Measurements from ENCODE around the gene KCNIP3.
A peak's percentile ranks its signal among the peaks of the same experiment; 100 is the strongest.
"Not testable (repeated sequence)": the region's sequence is repeated elsewhere in the genome, so short reads cannot be mapped to it uniquely, and the experiment has no call there.

KCNIP3 gene

DNA sequence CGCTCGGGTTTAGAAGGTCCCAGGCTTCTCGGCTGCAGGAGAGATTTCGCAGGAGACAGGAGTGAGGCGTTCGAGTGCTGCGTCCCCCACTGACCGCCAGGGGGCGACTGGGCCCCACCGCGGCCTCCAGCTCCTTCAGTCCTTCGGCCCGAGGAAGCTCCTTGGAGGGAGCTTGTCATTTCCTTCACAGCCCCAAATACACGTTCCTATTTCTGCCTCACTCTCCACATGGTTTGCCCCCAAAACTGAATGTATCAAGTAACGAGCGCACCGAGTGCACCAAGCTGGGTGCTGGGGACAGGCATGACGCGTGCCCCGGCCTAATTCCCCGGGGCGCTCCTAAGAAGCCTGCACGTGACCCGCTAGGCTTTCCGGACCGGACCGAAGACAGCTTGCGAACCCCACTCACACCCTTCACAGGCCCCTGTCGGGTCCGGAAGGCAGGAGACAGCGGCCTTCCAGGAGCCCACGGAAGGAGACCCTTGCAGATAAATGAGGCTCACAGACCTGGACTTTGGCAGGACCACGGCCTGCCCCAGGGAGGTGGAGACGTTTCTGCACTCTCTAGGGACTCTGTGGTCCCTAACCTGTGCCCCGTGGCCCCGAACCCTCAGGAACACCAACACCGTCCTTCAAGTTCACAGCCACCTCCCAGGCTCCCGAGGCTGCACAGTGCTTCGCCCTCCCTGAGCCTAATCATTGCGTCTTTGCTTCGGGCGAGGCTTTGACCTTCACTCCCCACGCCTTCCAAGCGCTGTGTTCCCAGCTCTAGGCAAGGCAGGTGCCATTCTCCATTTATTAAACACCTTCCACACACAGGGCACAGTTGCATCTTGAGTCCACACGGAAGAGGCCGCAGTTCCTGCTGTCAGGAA lies 92.3 kb downstream of the KCNIP3 start:
- DNase-seq = peak; percentile 17

DNA sequence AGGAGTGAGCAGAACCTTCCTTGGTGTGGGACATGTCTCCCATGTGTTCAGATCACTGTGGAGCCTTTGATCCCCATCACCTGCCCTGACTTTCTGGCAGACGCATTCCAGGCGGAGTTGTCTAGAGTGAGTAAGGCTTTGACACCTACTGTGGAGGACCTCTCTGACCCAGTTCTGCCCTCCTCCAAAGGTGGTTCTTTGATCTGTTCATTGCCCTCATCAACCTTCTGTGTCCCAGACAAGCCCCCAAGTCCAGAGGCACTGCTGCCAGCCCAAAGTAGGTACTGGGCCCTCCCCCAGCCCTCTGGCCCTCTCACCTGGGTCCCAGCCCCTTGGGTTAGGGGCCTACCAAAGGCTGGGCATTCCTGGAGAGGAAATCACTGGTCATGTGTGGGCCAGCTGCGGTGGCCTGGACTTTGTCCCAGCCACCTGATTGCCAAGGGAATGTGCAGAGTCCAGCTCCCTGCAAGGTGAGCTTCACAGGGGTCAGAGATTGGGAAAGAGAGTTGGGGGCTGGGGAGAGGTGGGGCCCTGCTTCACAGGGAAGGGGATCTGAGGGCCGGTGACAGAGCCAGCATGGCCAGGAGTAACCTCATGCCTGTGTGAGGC lies 93.2 kb downstream of the KCNIP3 start:
- DNase-seq = no peak

DNA sequence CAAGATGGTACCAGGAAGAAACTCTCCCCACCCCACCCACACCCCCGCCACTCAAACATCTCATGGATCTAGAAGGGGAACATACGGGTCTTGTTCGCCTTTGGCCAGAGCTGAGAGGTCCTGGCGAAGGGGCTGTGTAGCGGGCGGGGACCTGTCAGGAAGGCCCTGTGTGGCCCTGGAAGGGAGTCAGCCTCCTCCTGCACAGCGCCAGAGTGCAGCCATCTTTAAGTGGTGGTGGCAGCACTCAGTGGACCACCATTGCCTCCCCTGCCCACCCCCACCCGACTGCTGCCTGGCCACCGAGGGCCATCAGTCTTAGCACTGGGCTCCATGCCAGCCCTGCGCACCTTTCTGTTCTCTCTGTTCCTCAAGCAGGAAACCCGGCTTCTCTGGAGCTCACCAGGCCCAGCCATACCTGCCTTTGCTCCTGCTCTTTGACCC lies 93.8 kb downstream of the KCNIP3 start:
- DNase-seq = no peak

DNA sequence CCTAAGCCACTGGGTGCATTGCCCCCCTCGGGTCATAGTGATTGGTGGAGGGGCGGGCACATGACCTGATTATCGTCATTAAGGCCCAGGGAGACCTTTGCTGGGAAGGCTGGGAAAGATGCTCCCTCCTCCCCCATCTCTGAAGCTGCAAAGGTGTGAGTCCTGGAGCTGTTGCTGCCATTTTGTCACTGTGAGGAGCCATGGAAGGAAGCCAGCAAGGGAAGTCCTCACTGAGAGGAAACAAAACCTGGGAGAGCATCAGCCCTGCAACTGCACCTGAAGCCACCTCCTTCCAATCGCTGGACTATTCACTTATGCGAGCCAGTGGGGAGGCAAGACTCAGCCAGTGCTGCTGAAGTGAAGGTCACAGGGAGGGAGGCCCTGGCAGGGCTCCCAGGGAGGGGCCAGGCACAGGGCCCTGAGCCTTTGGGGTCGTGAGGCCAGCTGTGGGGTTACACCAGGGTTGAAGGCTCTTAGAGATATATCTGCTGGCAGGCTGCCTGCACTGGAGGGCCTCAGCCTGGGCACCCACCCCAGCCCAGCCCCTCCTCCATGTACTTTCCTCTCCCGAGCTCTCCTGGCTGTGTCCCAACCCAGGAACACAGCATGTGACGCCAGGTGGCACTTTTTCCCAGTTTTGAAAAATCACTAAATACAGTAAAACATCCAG lies 94.6 kb downstream of the KCNIP3 start:
- DNase-seq = no peak

DNA sequence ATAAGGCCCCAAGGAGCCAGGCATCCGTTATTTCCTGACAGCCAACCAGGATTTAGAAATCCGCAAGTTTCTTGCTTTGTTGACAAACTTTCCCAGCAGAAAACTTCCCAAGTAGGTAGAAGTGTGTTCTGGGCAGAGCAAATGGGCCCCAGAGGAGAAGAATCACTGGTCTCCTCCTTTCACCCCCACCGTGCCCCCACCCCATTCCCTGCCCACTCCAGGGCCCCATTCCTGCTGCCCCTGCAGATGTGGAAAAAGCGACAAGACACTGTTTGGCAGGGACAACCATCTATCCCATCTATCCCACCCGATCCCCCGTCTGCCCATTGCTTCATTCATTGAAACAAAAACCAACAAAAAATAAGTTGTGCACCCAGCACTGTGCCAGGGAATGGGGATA lies 95.2 kb downstream of the KCNIP3 start:
- DNase-seq = no peak

DNA sequence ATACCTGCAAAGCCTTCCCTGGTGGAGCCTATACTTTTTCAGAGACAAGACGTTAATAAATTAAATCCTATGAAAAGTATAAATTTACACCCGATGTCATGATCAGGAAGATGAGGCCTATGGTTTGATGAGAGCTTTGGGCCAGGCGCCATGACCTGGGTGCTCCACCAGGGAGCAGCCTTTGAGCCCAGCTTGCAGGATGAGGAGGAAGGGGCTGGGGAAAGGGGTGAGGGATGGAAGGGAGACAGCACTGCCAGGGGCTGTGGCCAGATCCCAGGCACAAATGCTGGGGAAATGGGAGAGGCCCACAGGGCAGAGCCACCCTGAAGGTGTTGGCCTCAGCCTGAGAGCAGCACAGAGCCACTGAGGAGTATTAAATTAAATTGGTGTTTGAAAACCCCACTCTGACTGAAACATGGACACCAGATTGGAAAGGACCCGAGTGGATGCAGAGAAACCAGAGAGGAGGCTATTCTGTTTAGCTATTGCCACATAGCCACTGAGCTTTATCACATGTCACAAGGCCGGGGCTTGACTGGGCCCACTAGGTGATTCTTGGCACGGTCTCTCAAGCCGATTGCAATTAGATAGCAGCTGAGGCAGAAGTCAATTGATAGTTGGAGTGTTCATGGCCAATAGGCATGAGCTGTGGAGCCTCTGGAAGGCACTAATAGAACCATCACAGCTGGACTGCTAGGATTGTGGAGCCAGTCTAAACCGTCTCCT lies 95.7 kb downstream of the KCNIP3 start:
- DNase-seq = no peak

DNA sequence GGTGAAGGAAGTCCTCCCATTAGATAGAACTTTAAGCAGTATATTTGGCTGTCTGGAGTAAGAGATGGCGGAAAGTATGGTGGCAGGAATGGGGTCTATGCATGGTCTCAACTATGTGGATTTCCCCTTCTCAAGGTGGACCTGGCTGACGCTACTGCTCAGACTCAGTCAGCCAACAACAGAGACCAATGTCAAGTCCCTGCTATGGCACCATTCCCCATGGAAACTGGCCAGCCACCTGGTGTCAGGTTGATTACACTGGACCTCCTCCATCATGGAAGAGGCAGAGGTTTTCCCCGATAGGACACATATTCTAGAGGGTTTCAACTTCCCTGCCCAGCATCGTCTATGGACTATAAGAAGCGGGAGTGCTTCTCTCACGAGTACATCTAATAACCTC lies 96.8 kb downstream of the KCNIP3 start:
- DNase-seq = no peak

DNA sequence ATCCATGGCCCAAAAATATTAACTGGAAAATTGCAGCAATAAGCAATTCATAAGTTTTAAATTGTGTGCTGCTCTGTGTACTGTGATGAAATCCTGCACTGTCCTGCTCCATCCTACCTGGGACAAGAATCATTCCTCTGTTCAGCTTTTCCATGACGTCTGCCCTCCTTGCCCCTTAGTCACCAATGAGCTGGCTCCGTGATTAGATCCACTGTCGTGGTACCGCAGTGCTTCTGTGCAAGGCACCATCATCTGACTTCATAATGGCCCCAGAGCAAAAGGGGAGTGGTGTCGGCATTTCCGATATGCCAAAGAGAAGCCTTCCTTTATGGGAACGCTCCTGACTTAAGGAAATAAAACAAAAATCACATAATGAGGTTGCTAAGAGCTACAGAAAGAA lies 101.9 kb downstream of the KCNIP3 start:
- DNase-seq = no peak

DNA sequence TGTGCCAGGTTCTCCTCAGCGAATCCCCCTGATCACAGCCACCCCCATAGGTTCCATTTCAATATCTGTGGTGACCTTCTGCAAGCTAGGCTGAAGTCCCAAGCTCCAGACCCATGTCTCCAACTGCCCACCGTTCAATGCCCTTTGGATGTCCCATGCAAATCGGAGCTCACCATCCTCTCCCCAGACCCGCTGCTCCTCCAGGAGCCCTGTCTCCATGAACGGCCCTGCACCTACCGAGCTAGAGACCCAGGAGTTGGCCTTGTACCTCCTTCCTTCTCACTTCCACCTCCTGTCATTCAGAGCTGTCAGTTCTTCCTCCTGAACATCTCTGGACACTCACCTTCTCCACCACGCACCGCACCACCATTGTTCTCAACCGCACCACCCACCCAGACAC lies 104.3 kb downstream of the KCNIP3 start:
- DNase-seq = no peak

DNA sequence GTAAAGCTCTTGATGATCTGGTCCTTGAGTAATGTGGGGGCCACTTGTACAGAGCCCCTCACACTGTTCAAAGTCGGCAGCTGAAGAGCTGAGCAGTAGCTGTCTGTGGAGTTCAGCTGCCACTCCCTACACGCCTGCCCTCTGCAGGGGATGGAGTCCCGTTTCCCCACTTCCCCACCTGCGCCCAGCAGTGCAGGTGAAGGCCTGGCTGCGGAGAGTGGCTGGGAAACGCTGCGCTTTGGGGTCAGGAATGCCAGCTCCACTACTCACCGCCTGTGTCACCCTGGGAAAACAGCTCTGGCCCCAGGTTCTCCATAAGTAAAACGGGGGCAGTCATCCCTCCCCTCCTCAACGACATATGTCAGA lies 104.8 kb downstream of the KCNIP3 start:
- not testable (repeated sequence) for DNase-seq

DNA sequence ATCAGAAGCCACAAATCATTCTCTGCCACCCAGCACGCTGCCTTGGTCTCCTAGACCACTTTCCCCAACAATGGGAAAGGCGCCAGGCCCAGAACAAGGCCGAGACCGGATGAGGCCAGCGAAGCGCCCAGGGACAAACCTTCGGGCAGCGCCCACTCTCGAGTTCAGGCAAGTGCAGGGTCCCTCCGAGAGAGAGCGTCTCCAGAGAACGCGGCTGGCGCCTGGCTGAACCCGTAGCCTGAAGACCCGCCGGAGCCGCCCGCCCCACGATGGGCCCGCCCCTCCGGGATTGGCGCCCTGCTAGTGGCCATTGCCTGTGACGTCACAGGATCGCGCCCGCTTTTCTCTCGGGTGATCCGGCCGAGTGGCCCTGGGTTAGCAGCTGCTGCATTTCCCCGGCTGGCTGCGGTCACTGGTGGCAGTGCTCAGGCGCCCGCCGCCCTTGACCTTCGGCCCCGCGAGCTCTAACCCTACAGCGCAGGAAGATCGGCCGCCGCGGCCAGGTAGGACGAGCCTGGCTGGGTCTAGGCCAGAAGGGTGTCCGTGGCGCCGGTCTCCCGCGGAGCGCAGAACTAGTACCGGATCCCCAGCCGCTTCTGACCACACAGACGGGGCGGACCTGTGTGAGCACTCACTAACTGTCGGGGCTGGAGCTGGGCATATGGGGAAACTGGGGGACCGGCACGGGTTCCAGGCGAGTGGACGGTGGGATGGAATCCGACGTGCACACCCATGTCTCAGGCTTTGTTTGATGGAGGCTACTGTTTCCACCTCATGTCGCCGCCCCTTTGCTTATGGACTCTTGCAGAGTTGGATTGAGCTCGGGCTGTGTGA lies 105.4 kb downstream of the KCNIP3 start, which contains the start of gene FAHD2A:
FAHD2A (plus strand) TSS at position 339 of the 834 bp plus-strand sequence. CDS start 2,851 bp downstream, outside the sequence.
- peak; percentile 92 for DNase-seq

DNA sequence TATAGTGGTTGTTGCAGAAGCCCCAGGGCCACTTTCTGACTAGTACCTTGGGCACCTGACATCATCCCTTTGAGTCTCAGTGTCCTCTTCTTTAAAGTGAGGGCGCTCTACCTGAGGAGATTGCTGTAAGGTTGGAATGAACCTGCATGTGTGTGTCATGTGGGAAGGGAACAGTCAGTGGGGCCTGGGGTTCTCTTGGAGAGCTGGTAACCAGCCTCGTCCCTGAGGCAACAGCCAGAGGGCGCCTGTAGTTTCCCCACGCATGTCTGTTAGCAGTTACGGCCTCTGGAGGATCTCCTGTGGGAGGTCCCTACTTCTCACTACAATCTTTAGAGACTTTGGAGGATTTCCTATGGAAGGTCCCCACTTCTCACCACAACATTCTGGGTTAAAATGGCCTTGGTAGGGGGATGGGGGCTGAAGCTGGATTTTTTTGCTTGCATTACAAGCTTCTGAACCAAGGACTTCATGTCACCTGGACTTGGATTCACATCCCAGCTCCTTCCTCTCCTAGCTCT lies 106.1 kb downstream of the KCNIP3 start:
- peak; percentile 47 for DNase-seq

DNA sequence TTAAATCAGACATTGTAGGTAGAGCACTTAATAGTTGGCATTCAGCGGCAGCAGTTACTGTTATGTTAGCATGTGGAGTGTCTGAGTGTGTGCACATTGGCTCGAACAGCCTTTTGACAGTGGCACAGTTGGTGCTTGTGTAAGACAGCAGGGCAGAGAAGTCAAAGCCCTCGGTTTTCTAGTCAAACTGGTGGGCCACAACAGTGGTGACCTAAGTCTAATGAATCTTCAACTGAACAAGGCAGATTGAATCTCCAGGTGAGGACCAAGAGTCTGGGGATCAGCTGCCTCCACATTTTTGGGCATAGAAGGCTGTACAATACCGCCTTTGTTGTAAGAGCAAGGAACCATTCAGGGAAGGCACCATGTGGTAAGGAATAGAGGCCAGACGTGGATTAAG lies 106.7 kb downstream of the KCNIP3 start:
- not testable (repeated sequence) for DNase-seq

DNA sequence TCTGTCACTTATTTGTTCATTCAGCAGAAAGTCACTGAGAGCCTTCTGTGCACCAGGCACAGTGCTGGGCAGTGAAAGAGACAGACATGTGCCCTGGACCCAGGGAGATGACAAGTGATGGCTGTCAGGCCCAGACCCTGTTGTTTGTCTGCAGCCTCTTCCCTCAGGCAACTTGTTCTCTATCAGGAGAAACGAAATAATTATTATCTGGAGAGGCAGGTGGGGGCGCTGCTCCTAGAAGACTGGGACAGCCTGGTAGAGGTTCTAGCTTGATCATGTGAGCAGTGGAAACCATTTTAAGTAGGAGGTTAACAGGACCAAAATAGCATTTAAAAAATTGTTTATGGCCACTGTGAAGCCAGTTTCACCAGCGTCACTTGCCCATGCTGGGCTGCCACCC lies 107.5 kb downstream of the KCNIP3 start:
- not testable (repeated sequence) for DNase-seq

DNA sequence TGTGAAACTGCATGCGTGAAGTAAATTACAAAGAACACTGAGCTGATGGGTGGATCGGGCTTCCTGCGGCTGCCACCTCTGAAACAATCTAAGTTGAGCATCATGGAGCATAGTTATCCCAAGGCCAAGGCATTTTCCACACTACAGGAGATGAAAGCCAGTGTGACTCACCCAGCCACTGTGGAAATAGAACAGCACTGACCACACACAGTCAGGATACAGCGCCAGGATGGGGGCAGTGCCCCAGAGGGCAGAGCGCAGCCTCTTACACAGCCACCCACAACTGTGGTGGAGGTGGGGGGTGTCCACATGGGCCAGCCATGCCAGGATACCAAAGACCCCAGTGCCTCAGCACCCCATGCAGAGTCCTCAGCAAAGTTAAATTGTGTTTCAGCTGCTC lies 114.1 kb downstream of the KCNIP3 start:
- DNase-seq = not testable (repeated sequence)

DNA sequence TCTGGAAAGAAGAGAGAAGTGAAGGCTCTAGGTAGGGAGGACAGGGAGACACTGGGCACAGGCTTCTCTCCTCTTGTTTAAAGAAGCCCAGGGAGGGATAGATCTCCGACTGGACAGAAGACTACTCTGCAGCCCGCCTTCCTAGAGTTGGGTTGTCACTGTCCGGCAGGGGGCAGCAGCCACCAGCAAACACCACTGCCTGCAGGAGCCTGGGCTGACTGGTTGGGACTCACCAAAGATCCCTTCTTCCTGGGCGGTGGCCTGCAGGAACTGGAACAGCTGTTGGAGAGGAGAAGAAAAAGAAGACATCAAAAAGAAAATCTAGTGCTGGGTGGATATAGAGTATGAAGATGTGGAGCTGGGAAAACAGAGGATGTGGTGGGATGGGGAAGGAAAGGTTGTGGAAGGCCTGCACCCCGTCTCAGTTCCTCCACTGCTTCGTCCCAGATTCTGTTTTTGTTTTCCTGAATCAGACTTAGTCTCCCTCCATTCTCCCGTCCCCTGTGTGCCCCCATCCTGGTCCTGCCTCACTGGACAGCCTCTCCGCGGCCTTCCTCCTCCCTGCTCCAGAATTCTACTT lies 117.0 kb downstream of the KCNIP3 start:
- DNase-seq = peak; percentile 61

DNA sequence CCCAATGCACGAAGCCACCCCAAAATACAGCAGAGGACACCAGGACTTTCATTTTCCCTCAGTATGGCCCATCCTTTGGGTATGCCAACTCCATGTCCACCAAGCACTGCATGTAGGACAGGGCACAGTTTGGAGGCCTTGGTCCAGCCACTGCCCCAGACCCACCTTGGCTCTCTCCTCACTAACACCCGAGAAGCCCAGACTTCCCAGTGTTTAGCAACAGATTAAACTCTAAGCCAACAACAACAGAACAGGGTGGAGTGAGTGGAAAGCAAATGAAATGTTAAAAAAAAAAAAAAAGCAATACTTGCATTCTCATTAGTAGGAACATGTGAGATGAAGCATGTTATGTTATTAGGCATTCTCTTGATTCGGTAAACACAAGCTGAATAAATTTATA lies 118.0 kb downstream of the KCNIP3 start:
- not testable (repeated sequence) for DNase-seq

DNA sequence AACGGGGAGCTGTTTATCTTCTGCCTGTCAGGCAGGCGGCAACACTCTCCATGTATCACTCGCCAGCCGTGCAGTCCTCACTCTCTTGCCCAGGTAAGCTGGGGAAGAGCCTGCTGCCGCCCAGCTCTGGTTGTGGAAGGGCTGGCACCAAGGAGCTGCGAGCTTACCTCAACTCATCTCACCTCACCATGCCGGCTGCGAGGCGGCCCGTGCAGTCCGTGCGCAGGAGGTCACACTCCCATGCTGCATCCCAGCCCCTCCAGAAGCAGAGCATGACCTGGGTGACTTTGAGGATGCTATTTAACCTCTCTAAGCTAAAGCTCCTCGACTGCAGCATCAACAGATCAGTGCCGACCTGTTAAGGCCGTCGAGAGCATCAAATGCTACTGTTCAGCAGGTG lies 118.4 kb downstream of the KCNIP3 start:
- DNase-seq = not testable (repeated sequence)

DNA sequence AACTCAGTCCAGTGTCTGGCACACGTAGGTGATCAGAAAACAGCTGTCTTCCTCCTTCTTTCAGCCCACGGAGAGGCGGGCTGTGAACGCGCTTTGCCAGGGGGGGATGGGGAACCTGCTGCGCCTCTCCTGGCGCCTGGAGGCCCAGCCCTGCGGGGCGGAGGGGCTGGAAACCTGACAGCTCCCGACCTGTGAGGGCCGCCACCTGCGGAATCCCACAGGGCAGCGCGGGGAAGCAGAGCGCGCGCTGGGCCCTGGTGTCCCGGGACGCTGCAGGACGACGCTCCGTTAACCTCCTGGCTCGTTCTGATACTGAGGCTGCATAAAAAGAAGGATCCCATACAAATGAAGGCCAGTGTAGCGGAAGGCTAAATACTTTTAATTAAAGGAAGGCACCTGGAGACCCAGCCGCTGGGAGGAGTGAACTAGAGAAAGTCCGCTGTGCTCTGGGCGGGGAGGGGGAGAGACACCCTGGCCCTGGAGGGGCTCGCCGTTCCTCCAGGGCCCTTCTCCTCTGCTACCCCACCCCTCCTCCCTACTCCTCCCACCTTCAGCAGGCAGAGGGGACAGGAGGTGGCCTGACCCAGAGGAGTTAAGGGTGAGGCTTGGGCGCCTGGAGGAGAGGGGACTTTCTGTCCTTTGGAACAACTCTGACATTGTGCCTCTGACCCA lies 130.2 kb downstream of the KCNIP3 start:
- not testable (repeated sequence) for DNase-seq

DNA sequence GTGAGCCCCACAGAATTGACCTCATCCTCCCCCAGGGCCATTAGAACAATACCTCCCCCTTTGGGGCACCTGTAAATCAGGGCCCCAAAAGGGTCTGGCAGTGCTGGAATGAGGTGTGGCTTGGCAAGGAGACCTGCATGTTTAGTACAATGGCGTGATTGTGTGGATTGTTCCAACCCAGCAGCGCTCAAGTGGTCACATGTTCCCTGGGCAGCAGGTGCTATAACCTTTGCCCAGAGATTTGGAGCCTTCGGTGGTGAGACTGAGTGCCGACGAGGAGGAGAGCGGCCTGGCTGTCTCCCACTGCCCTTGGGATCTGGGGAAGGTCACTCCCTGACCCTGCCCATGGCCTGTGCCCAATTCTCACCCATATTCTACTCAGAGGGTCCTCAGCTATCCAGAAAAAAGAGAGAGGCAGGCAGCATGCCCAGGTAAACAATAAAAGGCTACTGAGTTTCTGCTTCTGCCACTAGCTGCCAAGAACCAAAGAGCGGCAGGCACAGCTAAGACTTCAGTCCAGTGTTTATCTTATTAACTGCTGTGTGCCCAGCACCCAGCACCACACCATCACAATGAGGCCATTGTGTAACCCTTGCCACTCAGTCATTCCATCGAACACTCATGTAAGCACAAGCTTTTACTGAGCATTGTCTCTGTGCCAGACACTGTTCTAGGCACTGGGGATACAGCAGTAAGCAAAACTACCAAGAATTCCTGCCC lies 132.8 kb downstream of the KCNIP3 start:
- DNase-seq = not testable (repeated sequence)

All from CD4-positive, alpha-beta T cell treated with Interleukin-17A for 1 hour (primary cell).